HepG2 (cell line): Measurements from ENCODE around the gene CARD16. TPM values are rescaled to one million over a fixed set of nuclear protein-coding genes. Genes with fewer than 3 reads are reported as not detected.

ENCODE experiments used
- ATAC-seq: fragments of 200-7000 bp; cut with Tn5 transposase; 3 replicates; pipeline ENCODE4 v1.9.1; 2020; ENCODE audit warnings: mild to moderate bottlenecking, moderate library complexity
- BruUV-seq: library from RNA; stranded (reverse); fragments of 400-500 nt; replicated peaks from 2 replicates; lab custom pipeline; 2021; lab: Mats Ljungman, UMichigan
- CTCF ChIA-PET: fragments of 300-600 bp; formaldehyde crosslinking; extraction: SDS; loops from one replicate; lab custom pipeline; 2021; ENCODE audit warnings: low total read pairs, inconsistent platforms, low intra/inter-chr PET ratio; lab: Yijun Ruan, JAX
- POLR2A ChIA-PET: fragments of 350-600 bp; sonication (Branson Sonifier 250); formaldehyde crosslinking; loops from one replicate; lab custom pipeline; 2020; ENCODE audit warnings: antibody characterized with exemption, inconsistent platforms; lab: Yijun Ruan, JAX
- DNase-seq: peaks from one replicate; pipeline ENCODE4 v3.0.0-alpha.2; 2015; ENCODE audit warnings: low spot score
- FAIRE-seq: peaks from 3 replicates; lab custom pipeline; 2011; peaks lifted over from hg19 to GRCh38; lab: Jason Lieb, UNC
- H2AFZ ChIP-seq: one replicate; pipeline ENCODE4 v1.6.1; 2011; ENCODE audit warnings: low read length, inconsistent platforms
- H3K27ac ChIP-seq: fragments of 300-600 bp; 3 replicates; pipeline ENCODE4 v1.8.0; 2011; ENCODE audit warnings: mixed run types, mild to moderate bottlenecking, mixed read lengths, low read length, inconsistent platforms; ENCODE audit not compliant: insufficient read depth; ENCODE audit errors: extremely low read length
- H3K27me3 ChIP-seq, 2 experiments: fragments of 200-600 bp in 1 of 2; 2 replicates in 1 of 2; 3 replicates in 1 of 2; pipeline versions ENCODE4 v1.6.0 to v1.8.0; 2011; ENCODE audit warnings: low read length in 2 of 2, mild to moderate bottlenecking in 2 of 2, moderate library complexity in 2 of 2, inconsistent platforms in 1 of 2; ENCODE audit not compliant: insufficient read depth in 2 of 2, control insufficient read depth in 1 of 2
- H3K36me3 ChIP-seq, 2 experiments: fragments of 200-600 bp in 1 of 2; replicated peaks in 1 of 2; 2 replicates in 1 of 2; 3 replicates in 1 of 2; pipeline versions ENCODE4 v1.5.1 to v1.8.0; 2011; ENCODE audit warnings: low read length in 2 of 2, inconsistent platforms in 1 of 2; ENCODE audit not compliant: insufficient read depth in 2 of 2, control insufficient read depth in 1 of 2
- H3K4me1 ChIP-seq: 2 replicates; pipeline ENCODE4 v1.5.1; 2012; ENCODE audit warnings: low read length, inconsistent platforms; ENCODE audit not compliant: insufficient read depth
- H3K4me2 ChIP-seq: 2 replicates; pipeline ENCODE4 v1.6.0; 2011; ENCODE audit warnings: low read depth, low read length, inconsistent platforms
- H3K4me3 ChIP-seq, 3 experiments: fragments of 200-600 bp in 1 of 3; sonication (generic), shearing (Covaris generic) in 1 of 3; replicated peaks in 1 of 3; 2 replicates each; pipeline ENCODE4 v1.5.1; 2011 to 2016; ENCODE audit warnings: low read length in 3 of 3, inconsistent platforms in 2 of 3, low read depth in 2 of 3, mild to moderate bottlenecking in 2 of 3, control low read depth in 1 of 3, mixed read lengths in 1 of 3; ENCODE audit not compliant: insufficient read depth in 1 of 3
- H3K79me2 ChIP-seq: one replicate; pipeline ENCODE4 v1.6.1; 2011; ENCODE audit warnings: low read length, inconsistent platforms; ENCODE audit not compliant: insufficient read depth
- H3K9ac ChIP-seq: 2 replicates; pipeline ENCODE4 v1.6.0; 2011; ENCODE audit warnings: mild to moderate bottlenecking, low read depth, low read length, inconsistent platforms; ENCODE audit not compliant: insufficient read depth
- H3K9me3 ChIP-seq: 2 replicates; pipeline ENCODE4 v1.5.1; 2012; ENCODE audit warnings: mild to moderate bottlenecking, low read length
- H4K20me1 ChIP-seq: 2 replicates; pipeline ENCODE4 v1.6.0; 2011; ENCODE audit warnings: inconsistent platforms, mild to moderate bottlenecking, low read length, moderate library complexity; ENCODE audit not compliant: insufficient read depth
- ATF3 ChIP-seq: sonication (generic); formaldehyde crosslinking; IDR thresholded peaks from 2 replicates; pipeline ENCODE4 v1.4.0; 2020; ENCODE audit warnings: missing genetic modification reagents
- GFI1 ChIP-seq: sonication (generic); formaldehyde crosslinking; IDR thresholded peaks from 2 replicates; pipeline ENCODE4 v1.5.0; 2020; ENCODE audit warnings: missing genetic modification reagents, mild to moderate bottlenecking, borderline replicate concordance
- HOMEZ ChIP-seq: IDR thresholded peaks from 2 replicates; pipeline ENCODE4 v1.6.1; 2016; ENCODE audit warnings: low read depth
- MEF2D ChIP-seq: sonication (generic); formaldehyde crosslinking; IDR thresholded peaks from 2 replicates; pipeline ENCODE4 v1.5.1; 2020; ENCODE audit warnings: mild to moderate bottlenecking, missing genetic modification reagents
- MLLT10 ChIP-seq: sonication (generic); formaldehyde crosslinking; IDR thresholded peaks from 2 replicates; pipeline ENCODE4 v1.4.0; 2020; ENCODE audit warnings: missing genetic modification reagents
- PCBP1 ChIP-seq: fragments of 200-400 bp; formaldehyde crosslinking; IDR thresholded peaks from 2 replicates; pipeline ENCODE4 v1.6.1; 2017; ENCODE audit warnings: mild to moderate bottlenecking, low read depth, low read length, borderline replicate concordance
- PRMT3 ChIP-seq: sonication (generic); formaldehyde crosslinking; IDR thresholded peaks from 2 replicates; pipeline ENCODE4 v1.8.1; 2022; ENCODE audit warnings: low read depth, mild to moderate bottlenecking, moderate library complexity, missing genetic modification reagents, borderline replicate concordance
- RAD21 ChIP-seq: fragments of 450-650 bp; formaldehyde crosslinking; IDR thresholded peaks from 2 replicates; pipeline ENCODE4 v1.5.0; 2020; ENCODE audit warnings: mild to moderate bottlenecking
- RARG ChIP-seq: sonication (generic); formaldehyde crosslinking; IDR thresholded peaks from 2 replicates; pipeline ENCODE4 v1.4.0; 2020; ENCODE audit warnings: low read depth, mild to moderate bottlenecking, missing genetic modification reagents
- RORA ChIP-seq: sonication (generic); formaldehyde crosslinking; IDR thresholded peaks from 2 replicates; pipeline ENCODE4 v1.5.0; 2020; ENCODE audit warnings: mild to moderate bottlenecking, missing genetic modification reagents, moderate library complexity
- XRCC5 ChIP-seq: fragments of 200-400 bp; formaldehyde crosslinking; optimal IDR thresholded peaks from 2 replicates; pipeline ENCODE3; 2017; ENCODE audit warnings: mild to moderate bottlenecking, low read length
- YEATS4 ChIP-seq: sonication (generic); formaldehyde crosslinking; IDR thresholded peaks from 2 replicates; pipeline ENCODE4 v1.4.0; 2020; ENCODE audit warnings: missing genetic modification reagents, borderline replicate concordance
- ZFP1 ChIP-seq: IDR thresholded peaks from 2 replicates; pipeline ENCODE4 v1.6.1; 2016
- ZNF570 ChIP-seq: sonication (generic); formaldehyde crosslinking; IDR thresholded peaks from 2 replicates; pipeline ENCODE4 v1.4.0; 2020; ENCODE audit warnings: mild to moderate bottlenecking, missing genetic modification reagents, borderline replicate concordance
- ZNF703 ChIP-seq: sonication (generic); formaldehyde crosslinking; IDR thresholded peaks from 2 replicates; pipeline ENCODE4 v1.5.1; 2020; ENCODE audit warnings: missing genetic modification reagents, mild to moderate bottlenecking, moderate library complexity, borderline replicate concordance
- WGBS: methylation state at CpG from one replicate; pipeline ENCODE4 v1.1.6; 2017; ENCODE audit warnings: low lambda C conversion rate; 5-methylcytosine and 5-hydroxymethylcytosine counted together
- in situ Hi-C: cut with HindIII; loops from 2 replicates; pipeline ENCODE4 v1.10.0; 2017; ENCODE audit warnings: low pct_unique_long_range_greater_than_20kb; ENCODE audit not compliant: extremely low pct_ligation_motif_present
- intact Hi-C: fragments of 100-400 bp; cut with micrococcal nuclease; formaldehyde crosslinking; loops from one replicate; pipeline ENCODE4 v1.10.0; 2022; ENCODE audit not compliant: unreplicated experiment
- polyA plus RNA-seq, 8 experiments: library from polyadenylated mRNA; depleted of rRNA in 3 of 8; stranded (reverse) in 7 of 8; unstranded in 1 of 8; fragments of >200 nt; fragmentation: Illumina TruSeq in 4 of 8; extraction: Trizol in 4 of 8; gene quantifications; 2 replicates each; pipeline versions ENCODE4 v1.2.1 to v1.2.3, GENCODE V29; 2011 to 2016; ENCODE audit warnings: low read depth in 4 of 8, missing spikeins in 1 of 8, mixed read lengths in 1 of 8; ENCODE audit not compliant: insufficient read depth in 1 of 8
- total RNA-seq, 5 experiments: library from RNA; depleted of rRNA; stranded (reverse); fragments of >200 nt; fragmentation: Illumina TruSeq; extraction: Trizol; gene quantifications; 2 replicates each; pipeline ENCODE4 v1.2.3, GENCODE V29; 2016; ENCODE audit warnings: low read depth in 1 of 5
- TF ChIP-seq, protein P1 (sequence below): sonication (generic); formaldehyde crosslinking; IDR thresholded peaks from 2 replicates; pipeline ENCODE4 v1.8.1; 2023; ENCODE audit warnings: mild to moderate bottlenecking, missing genetic modification reagents, borderline replicate concordance

Gene CARD16
- total and polyA plus RNA-seq, 2 of the 13 experiments (the other 11 are each of a cell fraction or from before 2014, with no cell fraction given): 0.34 TPM; not detected in 1

DNA sequence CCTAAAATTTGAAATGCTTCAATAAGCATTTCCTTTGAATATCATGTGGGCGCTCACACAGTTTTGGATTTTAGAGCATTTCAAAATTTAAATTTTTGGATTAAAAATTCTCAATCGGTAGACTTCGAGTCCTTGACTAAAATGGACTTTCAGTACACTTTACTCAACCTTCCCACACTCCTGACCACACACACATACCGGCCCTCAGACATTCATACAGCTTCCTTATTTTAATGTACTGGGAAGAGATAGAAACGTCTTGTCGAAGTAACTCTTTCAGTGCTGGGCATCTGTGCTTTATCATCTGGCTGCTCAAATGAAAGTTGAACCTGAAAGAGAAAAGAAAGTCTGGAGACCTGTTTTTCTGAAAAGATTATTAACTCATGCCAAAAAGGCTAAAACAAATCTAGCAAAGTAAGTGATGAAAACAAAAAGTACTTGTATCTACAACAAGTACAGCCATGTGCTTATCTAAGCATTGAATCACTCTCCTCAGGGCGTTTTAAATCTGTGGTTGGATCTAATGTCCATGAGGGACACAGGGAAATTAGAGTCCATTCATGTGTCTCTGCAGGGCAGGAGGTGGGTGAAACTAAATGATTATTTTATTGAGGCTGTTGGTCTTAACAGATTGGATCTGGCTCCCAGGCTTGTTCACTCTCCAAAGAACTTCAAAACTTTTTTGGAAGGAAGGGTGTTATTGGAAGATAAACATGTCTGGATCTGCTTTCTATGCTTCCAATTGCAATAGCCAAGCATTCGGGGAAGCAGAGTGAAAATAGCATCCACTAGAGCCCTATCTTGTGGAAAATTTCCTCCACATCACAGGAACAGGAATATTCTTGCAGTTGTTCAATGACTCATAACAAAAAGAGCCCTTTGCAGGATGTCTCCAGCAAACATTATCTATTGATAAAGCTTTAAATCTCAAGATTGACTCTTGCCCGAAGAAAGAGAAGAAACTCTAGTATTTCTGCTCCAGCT, 47.4 kb upstream of the CARD16 start:
- DNase-seq (no peak), FAIRE-seq (no peak), ATAC-seq (no peak)
- ChIA-PET CTCF (no interaction called here), POLR2A (no interaction called here)
- TF ChIP-seq YEATS4 (CRISPR knock-in tag): no peak
- no peak for TF ChIP-seq MEF2D (CRISPR knock-in tag)
- TF ChIP-seq PRMT3 (CRISPR knock-in tag): no peak
- TF ChIP-seq PCBP1: no peak
- no peak for TF ChIP-seq RORA (CRISPR knock-in tag)
- TF ChIP-seq GFI1 (CRISPR knock-in tag): no peak
- no peak for TF ChIP-seq ATF3 (CRISPR knock-in tag)
- TF ChIP-seq ZNF703: no peak
- no peak for TF ChIP-seq ZFP1 (CRISPR knock-in tag)
- TF ChIP-seq ZNF570 (CRISPR knock-in tag): no peak
- TF ChIP-seq MLLT10 (CRISPR knock-in tag): no peak
- TF ChIP-seq RARG (CRISPR knock-in tag): no peak
- TF ChIP-seq RAD21 (CRISPR knock-in tag): no peak
- TF ChIP-seq, protein P1, sequence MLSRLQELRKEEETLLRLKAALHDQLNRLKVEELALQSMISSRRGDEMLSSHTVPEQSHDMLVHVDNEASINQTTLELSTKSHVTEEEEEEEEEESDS (CRISPR knock-in tag): no peak
- no peak for TF ChIP-seq HOMEZ
- no peak for TF ChIP-seq XRCC5
- H4K20me1 ChIP-seq: no peaks in the 10 kb centered on the region
- in situ Hi-C loops (no loop called here), intact Hi-C loops (no loop called here)
- H3K27ac ChIP-seq: no peak overlapping the region
- no peaks in the 10 kb centered on the region for H3K27me3 ChIP-seq
- no peaks in the 10 kb centered on the region for H3K79me2 ChIP-seq
- H3K4me2 ChIP-seq: no peak overlapping the region
- no peak overlapping the region for H3K4me3 ChIP-seq
- no peak overlapping the region for H3K9ac ChIP-seq
- WGBS: 14% methylated on average over 9 of the region's 9 CpGs
- H3K4me1 ChIP-seq: no peaks in the 10 kb centered on the region
- no peaks in the 10 kb centered on the region for H3K36me3 ChIP-seq
- H2AFZ ChIP-seq: no peak overlapping the region
- BruUV-seq: no TSS peak
- H3K9me3 ChIP-seq: no peaks in the 10 kb centered on the region
